K562 (cell line): Measurements from ENCODE around the gene RWDD1. TPM values are rescaled to one million over a fixed set of nuclear protein-coding genes. Genes with fewer than 3 reads are reported as not detected.

Experiments
- CTCF ChIP-seq, 3 experiments: IDR thresholded peaks in 2 of 3; conservative IDR thresholded peaks in 1 of 3; 2 replicates each; pipeline ENCODE4 v1.5.1; 2011 to 2012; ENCODE audit warnings: low read length in 3 of 3, mild to moderate bottlenecking in 3 of 3, control low read depth in 2 of 3, improper control_type of control experiment in 1 of 3, inconsistent platforms in 1 of 3, low read depth in 1 of 3, mixed read lengths in 1 of 3, moderate library complexity in 1 of 3; ENCODE audit not compliant: insufficient read depth in 2 of 3
- EGR1 ChIP-seq: fragments of 450-650 bp; conservative IDR thresholded peaks from 2 replicates; pipeline ENCODE4 v1.6.1; 2017; ENCODE audit warnings: mild to moderate bottlenecking
- ELF1 ChIP-seq: fragments of 200-800 bp; sonication (Bioruptor generic); IDR thresholded peaks from 2 replicates; pipeline ENCODE4 v1.6.1; 2016; ENCODE audit warnings: missing genetic modification characterization, missing compliant biosample characterization
- EZH2 ChIP-seq: IDR thresholded peaks from 2 replicates; pipeline ENCODE4 v1.6.1; 2012; ENCODE audit warnings: low read depth, mild to moderate bottlenecking, inconsistent platforms, low read length, borderline replicate concordance
- FOXK1 ChIP-seq: sonication (generic); formaldehyde crosslinking; IDR thresholded peaks from 2 replicates; pipeline ENCODE4 v1.8.0; 2022; ENCODE audit warnings: missing genetic modification reagents, mild to moderate bottlenecking, borderline replicate concordance
- HDAC3 ChIP-seq: fragments of 450-650 bp; IDR thresholded peaks from 2 replicates; pipeline ENCODE4 v1.6.1; 2018; ENCODE audit warnings: borderline replicate concordance, mild to moderate bottlenecking, moderate library complexity; ENCODE audit not compliant: partially characterized antibody
- HDAC6 ChIP-seq: IDR thresholded peaks from 2 replicates; pipeline ENCODE4 v1.6.1; 2012; ENCODE audit warnings: low read depth, mild to moderate bottlenecking, control low read depth, inconsistent platforms, low read length, moderate library complexity
- HDGF ChIP-seq: fragments of 450-650 bp; IDR thresholded peaks from 2 replicates; pipeline ENCODE4 v1.6.1; 2016
- HNRNPUL1 ChIP-seq: fragments of 200-400 bp; formaldehyde crosslinking; IDR thresholded peaks from 2 replicates; pipeline ENCODE4 v1.6.1; 2017; ENCODE audit warnings: low read length
- ILF3 ChIP-seq: fragments of 450-650 bp; IDR thresholded peaks from 2 replicates; pipeline ENCODE4 v1.6.1; 2018; ENCODE audit warnings: antibody characterized with exemption, mild to moderate bottlenecking, moderate library complexity, borderline replicate concordance
- ILK ChIP-seq: fragments of 450-650 bp; IDR thresholded peaks from 2 replicates; pipeline ENCODE4 v1.6.1; 2016; ENCODE audit warnings: missing genetic modification characterization, low read depth, mild to moderate bottlenecking, missing compliant biosample characterization, moderate library complexity, borderline replicate concordance
- MTF1 ChIP-seq: fragments of 250-450 bp; sonication (Bioruptor Pico); IDR thresholded peaks from 2 replicates; pipeline ENCODE4 v1.9.0; 2021; ENCODE audit warnings: moderate library complexity, mild to moderate bottlenecking, inconsistent platforms, borderline replicate concordance
- NCOA2 ChIP-seq, 2 experiments: fragments of 450-650 bp; IDR thresholded peaks; 2 replicates each; pipeline ENCODE4 v1.6.1; 2018; ENCODE audit warnings: mild to moderate bottlenecking in 2 of 2, moderate library complexity in 1 of 2; ENCODE audit not compliant: partially characterized antibody in 2 of 2
- RFX5 ChIP-seq: IDR thresholded peaks from 2 replicates; pipeline ENCODE4 v1.6.1; 2011; ENCODE audit warnings: low read depth, mild to moderate bottlenecking, improper control_type of control experiment, low read length
- SRSF1 ChIP-seq: fragments of 200-400 bp; formaldehyde crosslinking; IDR thresholded peaks from 2 replicates; pipeline ENCODE4 v1.6.1; 2017; ENCODE audit warnings: mild to moderate bottlenecking, low read depth, low read length, moderate library complexity
- U2AF2 ChIP-seq: fragments of 200-400 bp; formaldehyde crosslinking; optimal IDR thresholded peaks from 2 replicates; pipeline ENCODE3; 2017; ENCODE audit warnings: low read depth, mild to moderate bottlenecking, low read length
- USF1 ChIP-seq: sonication (generic); formaldehyde crosslinking; IDR thresholded peaks from 2 replicates; pipeline ENCODE4 v1.9.0; 2022; ENCODE audit warnings: mild to moderate bottlenecking, missing genetic modification reagents
- ZFX ChIP-seq: sonication (generic); formaldehyde crosslinking; IDR thresholded peaks from 2 replicates; pipeline ENCODE4 v1.8.0; 2022; ENCODE audit warnings: mild to moderate bottlenecking, missing genetic modification reagents, moderate library complexity
- ZNF592 ChIP-seq: fragments of 450-650 bp; IDR thresholded peaks from 2 replicates; pipeline ENCODE4 v1.6.1; 2017; ENCODE audit warnings: antibody characterized with exemption, mild to moderate bottlenecking
- ZNF780A ChIP-seq: fragments of 250-450 bp; sonication (Bioruptor Pico); IDR thresholded peaks from 2 replicates; pipeline ENCODE4 v1.5.0; 2021; ENCODE audit warnings: mild to moderate bottlenecking
- ZNF785 ChIP-seq: fragments of 250-450 bp; sonication (Bioruptor Pico); IDR thresholded peaks from 2 replicates; pipeline ENCODE4 v1.4.0; 2020; ENCODE audit warnings: mild to moderate bottlenecking
- polyA plus RNA-seq, 8 experiments: library from polyadenylated mRNA; depleted of rRNA in 4 of 8; stranded (reverse) in 5 of 8; unstranded in 3 of 8; fragments of >200 nt; fragmentation: Nextera tagmentation in 2 of 8; fragmentation: Illumina TruSeq in 1 of 8; extraction: Ambion mirVana in 2 of 8; extraction: Trizol in 1 of 8; gene quantifications; 2 replicates each; pipeline versions ENCODE4 v1.2.1 to v1.2.3, GENCODE V29; 2011 to 2014; ENCODE audit warnings: inconsistent platforms in 1 of 8, missing spikeins in 1 of 8
- total RNA-seq, 7 experiments: library from RNA; depleted of rRNA in 6 of 7; stranded (reverse); fragments of >200 nt in 6 of 7; fragmentation: Illumina TruSeq in 2 of 7; extraction: Trizol in 2 of 7; gene quantifications; 2 replicates each; pipeline versions ENCODE4 v1.2.1 to v1.2.3, GENCODE V29; 2011 to 2021; ENCODE audit warnings: low replicate concordance in 1 of 7

RWDD1 gene
- total and polyA plus RNA-seq, 9 of the 15 experiments (the other 6 are each of a cell fraction or from before 2014, with no cell fraction given), result 31.9 to 89.8 (median 48.7) TPM

GRCh38 chr6:116570856-116571682, at the start of gene RWDD1 (continued):
- TF ChIP-seq CTCF (IDR thresholded peaks at IDR 0.05 in 2 of 3, conservative IDR thresholded peaks at IDR 0.05 in 1 of 3; ENCODE audit: insufficient read depth in 2 of 3, low read depth in 1 of 3, low read length in 3 of 3) (peak; percentile 6 to 26 (median 13); a peak in 1 of 6 replicates), NCOA2 (IDR thresholded peaks at IDR 0.05; ENCODE audit: partially characterized antibody in 2 of 2) (peak in 1 of 2 experiments; percentile 100), USF1 (CRISPR knock-in tag) (no peak), ILK (tag) (no peak), SRSF1 (no peak), ZNF785 (CRISPR knock-in tag) (no peak), EGR1 (no peak; the same call in 1 of the 2 replicates), ZNF780A (CRISPR knock-in tag) (no peak), FOXK1 (CRISPR knock-in tag) (no peak), ELF1 (tag) (peak; percentile 68), HDGF (no peak), HDAC3 (no peak), HNRNPUL1 (no peak), RFX5 (0 out of 2 replicates have a peak, but pooled peaks have one; percentile 33), ZNF592 (no peak), MTF1 (CRISPR knock-in tag) (no peak), U2AF2 (no peak), ILF3 (no peak), EZH2 (no peak), HDAC6 (0 out of 2 replicates have a peak, but pooled peaks have one; percentile 65), ZFX (CRISPR knock-in tag) (peak; percentile 100)
